Measurements from ENCODE around the gene HIP1R. TPM values are rescaled to one million over a fixed set of nuclear protein-coding genes. Genes with fewer than 3 reads are reported as not detected.

The HIP1R gene
- total and polyA plus RNA-seq, 10 of the 15 experiments (the other 5 are each of a cell fraction or from before 2014, with no cell fraction given) = 0.18 to 27.7 (median 11.7) TPM

- TF ChIP-seq STAT3 (IDR thresholded peaks at IDR 0.05; ENCODE audit: low read depth, low read length) = no peak
- no peak for TF ChIP-seq USF2 (IDR thresholded peaks at IDR 0.05; ENCODE audit: borderline replicate concordance, low read depth, low read length)
- TF ChIP-seq CREM (IDR thresholded peaks at IDR 0.05; ENCODE audit: low read depth) = peak; percentile 49; the same call in 1 of the 2 replicates
- no peak for TF ChIP-seq KLF5 (IDR thresholded peaks at IDR 0.05; ENCODE audit: partially characterized antibody)
- TF ChIP-seq HSF1 (IDR thresholded peaks at IDR 0.05; ENCODE audit: low read depth, low read length) = no peak
- TF ChIP-seq ZBTB11 (CRISPR knock-in tag; IDR thresholded peaks at IDR 0.05) = no peak
- TF ChIP-seq ZZZ3 (IDR thresholded peaks at IDR 0.05; ENCODE audit: control insufficient read depth, insufficient read length, low read depth) = no peak
- peak; percentile 40; the same call in 1 of the 2 replicates for TF ChIP-seq MLLT1 (IDR thresholded peaks at IDR 0.05)
- 0 out of 2 replicates have a peak, but pooled peaks have one; percentile 19 for TF ChIP-seq MTA3 (IDR thresholded peaks at IDR 0.05; ENCODE audit: borderline replicate concordance, low read length)
- peak; percentile 62 for TF ChIP-seq IKZF1 (conservative IDR thresholded peaks at IDR 0.05)
- TF ChIP-seq MXI1 (IDR thresholded peaks at IDR 0.05; ENCODE audit: low read depth, low read length) = no peak
- no peak for TF ChIP-seq ZNF207 (IDR thresholded peaks at IDR 0.05; ENCODE audit: borderline replicate concordance)
- no peak for TF ChIP-seq ZNF274 (IDR thresholded peaks at IDR 0.05; ENCODE audit: insufficient read depth, insufficient read length)
- no peak for TF ChIP-seq HDAC2 (IDR thresholded peaks at IDR 0.05)
- TF ChIP-seq STAT1 (conservative IDR thresholded peaks at IDR 0.05) = 0 out of 2 replicates have a peak, but pooled peaks have one; percentile 60
- no peak for TF ChIP-seq NR2C1 (IDR thresholded peaks at IDR 0.05)
- no peak for TF ChIP-seq SREBF2 (IDR thresholded peaks at IDR 0.05; ENCODE audit: low read length)
- TF ChIP-seq RUNX3 (IDR thresholded peaks at IDR 0.05; ENCODE audit: low read length) = peak; percentile 82
- no peak for TF ChIP-seq SMC3 (IDR thresholded peaks at IDR 0.05; ENCODE audit: borderline replicate concordance, low read length)
- TF ChIP-seq MEF2B (IDR thresholded peaks at IDR 0.05; ENCODE audit: partially characterized antibody, poor library complexity, severe bottlenecking) = no peak
- peak; percentile 60; the same call in 1 of the 2 replicates for TF ChIP-seq JUNB (IDR thresholded peaks at IDR 0.05)
- TF ChIP-seq MTA2 (IDR thresholded peaks at IDR 0.05; ENCODE audit: low read depth) = peak; percentile 41; the same call in 1 of the 2 replicates
- no peak for TF ChIP-seq BCL11A (IDR thresholded peaks at IDR 0.05; ENCODE audit: low read depth, low read length)
- no peak for TF ChIP-seq EZH2 (IDR thresholded peaks at IDR 0.05; ENCODE audit: borderline replicate concordance, control insufficient read depth, low read depth, low read length)
Measured at GRCh38 chr12:122871851-122872780, 36.9 kb downstream of the HIP1R start (continued).

Measured in GM12878 (cell line).